ENCODE measurements around the gene SLC8A1.

GRCh38 chr2:40371525-40372282, 80.2 kb downstream of the SLC8A1 start:
- TF ChIP-seq, protein P1, sequence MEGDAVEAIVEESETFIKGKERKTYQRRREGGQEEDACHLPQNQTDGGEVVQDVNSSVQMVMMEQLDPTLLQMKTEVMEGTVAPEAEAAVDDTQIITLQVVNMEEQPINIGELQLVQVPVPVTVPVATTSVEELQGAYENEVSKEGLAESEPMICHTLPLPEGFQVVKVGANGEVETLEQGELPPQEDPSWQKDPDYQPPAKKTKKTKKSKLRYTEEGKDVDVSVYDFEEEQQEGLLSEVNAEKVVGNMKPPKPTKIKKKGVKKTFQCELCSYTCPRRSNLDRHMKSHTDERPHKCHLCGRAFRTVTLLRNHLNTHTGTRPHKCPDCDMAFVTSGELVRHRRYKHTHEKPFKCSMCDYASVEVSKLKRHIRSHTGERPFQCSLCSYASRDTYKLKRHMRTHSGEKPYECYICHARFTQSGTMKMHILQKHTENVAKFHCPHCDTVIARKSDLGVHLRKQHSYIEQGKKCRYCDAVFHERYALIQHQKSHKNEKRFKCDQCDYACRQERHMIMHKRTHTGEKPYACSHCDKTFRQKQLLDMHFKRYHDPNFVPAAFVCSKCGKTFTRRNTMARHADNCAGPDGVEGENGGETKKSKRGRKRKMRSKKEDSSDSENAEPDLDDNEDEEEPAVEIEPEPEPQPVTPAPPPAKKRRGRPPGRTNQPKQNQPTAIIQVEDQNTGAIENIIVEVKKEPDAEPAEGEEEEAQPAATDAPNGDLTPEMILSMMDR (IDR thresholded peaks at IDR 0.05), result no peak
- no peak for TF ChIP-seq EZH2phosphoT487 (IDR thresholded peaks at IDR 0.05)

Measured in neural progenitor cell (in vitro differentiated cells).